ENCODE measurements around the gene TGFBR3. TPM values are rescaled to one million over a fixed set of nuclear protein-coding genes. Genes with fewer than 3 reads are reported as not detected.
"Not testable (repeated sequence)": the region's sequence is repeated elsewhere in the genome, so short reads cannot be mapped to it uniquely, and the experiment has no call there.

Gene TGFBR3
- total RNA-seq, 2 donors from 2014 or later, result 2.5 to 4.3 TPM

DNA sequence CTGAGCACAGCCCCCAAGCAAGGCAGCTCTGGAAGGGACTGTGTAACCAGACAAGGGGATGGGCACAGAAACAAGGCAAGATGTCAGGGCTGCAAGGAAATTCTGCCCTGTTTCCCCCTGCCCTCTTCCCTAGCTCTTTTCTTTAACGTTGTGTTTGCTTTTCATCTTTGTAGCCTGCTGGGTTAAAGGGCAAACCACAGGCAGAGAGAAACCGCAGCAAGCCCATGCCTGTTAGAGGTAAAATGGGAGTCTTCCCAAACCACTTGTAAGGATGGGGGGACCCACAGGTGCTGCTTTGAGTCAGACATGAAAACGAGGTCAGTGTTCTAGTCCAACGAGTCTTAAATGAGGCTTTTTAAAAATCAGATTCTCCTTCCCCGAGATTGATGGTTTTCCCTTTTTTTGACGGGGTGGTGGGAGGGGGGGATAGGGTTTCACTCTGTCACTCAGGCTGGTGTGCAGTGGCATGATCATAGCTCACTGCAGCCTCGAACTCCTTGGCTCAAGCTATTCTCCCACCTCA, 13.3 kb downstream of the TGFBR3 start:
- no peaks in the 10 kb centered on the region for H3K9me3 Mint-ChIP-seq
- ATAC-seq (replicated peaks), result peak; percentile 59

DNA sequence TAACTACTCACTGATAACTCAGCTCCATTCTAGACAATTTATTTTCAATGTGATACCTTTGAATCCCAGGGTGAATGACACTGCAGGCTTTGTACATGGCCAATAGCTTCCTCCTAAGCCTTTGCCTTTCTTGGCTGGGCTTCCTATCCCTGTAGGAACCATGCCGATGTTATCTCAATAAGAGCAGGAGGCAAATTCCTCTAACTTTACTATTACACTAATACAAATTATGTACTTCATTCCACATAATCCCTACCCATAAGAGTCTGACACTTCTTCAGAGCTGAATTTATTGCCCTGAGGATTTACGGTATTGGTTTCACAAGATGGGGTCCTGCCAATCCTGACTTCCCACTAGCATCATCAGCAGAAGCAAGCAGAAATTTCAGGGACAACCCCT, 14.0 kb downstream of the TGFBR3 start:
- peaks cover 33% of the 10 kb centered on the region for H3K4me1 Mint-ChIP-seq
- no peaks in the 10 kb centered on the region for H3K36me3 Mint-ChIP-seq (ENCODE audit: low read depth)
- H3K4me3 Mint-ChIP-seq, result peak overlapping the region; percentile 73
- H3K27ac Mint-ChIP-seq, result peak overlapping the region; percentile 73
- H3K27me3 Mint-ChIP-seq, result no peaks in the 10 kb centered on the region
- H3K9me3 Mint-ChIP-seq, result no peaks in the 10 kb centered on the region
- no peak for ATAC-seq (replicated peaks)

More for the DNA sequence above, 13.3 kb downstream of the TGFBR3 start:
- Mint-ChIP-seq H3K4me3 (peak overlapping the region; percentile 73), H3K4me1 (peaks cover 40% of the 10 kb centered on the region), H3K36me3 (ENCODE audit: low read depth) (no peaks in the 10 kb centered on the region), H3K27me3 (no peaks in the 10 kb centered on the region), H3K27ac (peak overlapping the region; percentile 73)

DNA sequence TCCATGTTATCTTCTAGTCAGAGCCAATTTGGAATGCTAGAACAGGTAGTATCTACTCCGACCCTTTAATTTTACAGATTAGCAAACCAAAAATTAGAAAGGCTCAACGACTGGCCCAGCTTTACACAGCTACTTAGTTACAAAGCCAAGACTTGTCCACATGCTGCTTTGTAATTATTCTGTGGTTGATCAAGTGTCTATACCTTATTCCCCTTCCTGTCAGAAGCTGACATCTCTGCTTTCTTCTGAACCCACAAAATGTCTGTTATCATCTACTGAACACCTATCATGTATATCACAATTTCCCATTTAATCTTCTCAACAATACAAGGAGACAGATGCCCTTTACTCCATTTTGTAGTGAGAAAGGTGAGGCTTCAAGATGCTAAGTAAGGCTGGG, 15.6 kb downstream of the TGFBR3 start:
- ATAC-seq (replicated peaks), result no peak
- Mint-ChIP-seq H3K4me1 (peaks cover 27% of the 10 kb centered on the region), H3K27ac (no peak overlapping the region), H3K4me3 (no peak overlapping the region), H3K9me3 (no peaks in the 10 kb centered on the region), H3K36me3 (ENCODE audit: low read depth) (no peaks in the 10 kb centered on the region), H3K27me3 (no peaks in the 10 kb centered on the region)

DNA sequence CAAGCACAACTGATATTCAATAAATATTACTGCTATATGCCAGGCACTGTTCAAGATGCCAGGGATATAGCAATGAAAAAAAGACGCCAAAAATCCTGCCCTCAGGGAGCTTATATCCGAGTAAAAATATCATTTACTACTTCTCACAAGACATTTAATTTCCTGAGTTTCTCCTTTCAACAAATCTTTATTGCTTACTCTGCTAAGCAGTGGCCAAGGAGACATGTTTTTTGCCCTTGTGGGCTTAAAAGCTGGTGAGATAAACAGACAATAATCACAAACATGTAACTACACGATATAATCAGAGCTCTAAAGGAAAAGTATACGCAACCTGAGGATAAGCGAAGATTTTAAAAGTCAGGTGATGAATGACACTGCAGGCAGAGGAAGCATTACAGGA, 19.5 kb downstream of the TGFBR3 start:
- no peaks in the 10 kb centered on the region for H3K9me3 Mint-ChIP-seq
- H3K36me3 Mint-ChIP-seq (ENCODE audit: low read depth), result no peaks in the 10 kb centered on the region
- no peak for ATAC-seq (replicated peaks)
- peaks cover 10% of the 10 kb centered on the region for H3K4me1 Mint-ChIP-seq
- H3K4me3 Mint-ChIP-seq, result no peak overlapping the region
- no peaks in the 10 kb centered on the region for H3K27me3 Mint-ChIP-seq
- H3K27ac Mint-ChIP-seq, result no peak overlapping the region

DNA sequence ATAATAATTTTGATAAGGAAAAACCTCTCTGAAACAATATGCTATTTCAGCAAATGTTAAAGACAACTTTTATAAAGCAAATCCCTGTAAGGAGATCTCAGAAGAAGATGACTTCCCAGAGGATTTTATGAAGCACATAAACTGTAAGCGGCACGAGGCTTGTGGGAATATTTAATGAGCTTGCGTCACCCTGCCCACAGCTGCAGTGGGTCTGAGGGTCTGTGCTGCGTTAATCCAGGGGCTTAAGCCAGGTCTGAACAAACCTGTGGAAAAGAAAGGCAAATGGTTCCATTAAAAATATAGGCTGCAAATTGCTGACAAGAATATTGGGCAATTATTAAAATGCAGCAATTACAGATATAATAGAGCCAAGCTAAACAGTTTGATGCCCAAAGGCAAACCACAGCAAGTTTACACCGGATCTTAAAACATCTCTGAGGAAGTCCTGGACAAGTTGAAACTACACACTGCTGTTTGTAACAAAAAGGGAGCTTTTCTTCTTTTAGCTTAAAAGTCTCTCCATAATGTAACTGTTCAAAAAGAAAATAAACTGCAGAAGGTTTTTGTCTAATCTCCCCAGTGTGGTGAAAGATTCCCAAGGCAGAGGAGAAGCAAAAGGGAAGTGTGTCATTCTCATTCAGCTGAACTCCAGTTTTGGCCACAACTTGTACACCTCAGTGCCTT, 21.8 kb downstream of the TGFBR3 start:
- H3K27me3 Mint-ChIP-seq, result no peaks in the 10 kb centered on the region
- peaks cover 5% of the 10 kb centered on the region for H3K4me1 Mint-ChIP-seq
- no peak for ATAC-seq (replicated peaks)
- no peak overlapping the region for H3K27ac Mint-ChIP-seq
- no peaks in the 10 kb centered on the region for H3K9me3 Mint-ChIP-seq
- peaks cover 20% of the 10 kb centered on the region for H3K36me3 Mint-ChIP-seq (ENCODE audit: low read depth)
- no peak overlapping the region for H3K4me3 Mint-ChIP-seq

DNA sequence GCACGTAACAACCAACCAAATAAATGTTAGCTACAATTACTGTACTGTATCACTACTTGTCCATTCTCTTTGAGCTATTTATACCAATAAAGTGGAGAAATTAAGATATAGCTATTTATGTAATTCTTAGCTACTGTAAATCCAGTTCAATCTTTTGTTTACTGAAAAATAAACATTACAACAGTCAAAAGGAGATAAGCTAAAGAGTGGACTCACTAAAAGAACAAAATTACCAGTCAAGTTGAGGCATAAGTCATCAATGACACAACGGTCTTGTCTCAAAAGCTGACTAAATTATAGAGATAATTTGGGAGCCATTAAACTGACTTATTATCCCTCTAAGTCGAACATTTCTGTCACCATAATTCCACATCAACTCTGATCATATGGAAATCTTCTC, 22.5 kb downstream of the TGFBR3 start:
- H3K36me3 Mint-ChIP-seq (ENCODE audit: low read depth), result peaks cover 24% of the 10 kb centered on the region
- H3K9me3 Mint-ChIP-seq, result no peaks in the 10 kb centered on the region
- peaks cover 5% of the 10 kb centered on the region for H3K4me1 Mint-ChIP-seq
- no peak overlapping the region for H3K4me3 Mint-ChIP-seq
- no peak overlapping the region for H3K27ac Mint-ChIP-seq
- H3K27me3 Mint-ChIP-seq, result no peaks in the 10 kb centered on the region
- ATAC-seq (replicated peaks), result no peak

DNA sequence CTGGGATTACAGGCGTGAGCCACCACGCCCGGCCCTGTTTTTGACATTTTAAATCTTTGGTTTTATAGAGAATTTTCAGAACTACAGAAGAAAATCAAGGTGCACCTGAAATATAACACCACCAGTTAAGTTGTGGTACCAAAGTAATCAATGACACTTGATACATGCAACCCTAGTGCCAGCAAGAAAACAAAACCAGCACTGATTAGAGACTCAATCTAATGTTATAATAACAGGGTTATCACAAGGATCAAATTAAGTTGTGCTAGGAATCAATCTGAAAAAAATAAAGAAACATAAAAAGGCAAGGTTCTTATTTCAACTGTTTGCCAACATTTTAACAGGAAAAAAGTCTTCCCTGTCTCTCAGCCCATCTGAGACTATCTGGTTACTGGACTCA, 23.8 kb downstream of the TGFBR3 start:
- H3K9me3 Mint-ChIP-seq, result no peaks in the 10 kb centered on the region
- H3K27me3 Mint-ChIP-seq, result no peaks in the 10 kb centered on the region
- H3K36me3 Mint-ChIP-seq (ENCODE audit: low read depth), result peaks cover 24% of the 10 kb centered on the region
- no peak for ATAC-seq (replicated peaks)
- no peak overlapping the region for H3K4me3 Mint-ChIP-seq
- H3K4me1 Mint-ChIP-seq, result peaks cover 5% of the 10 kb centered on the region
- H3K27ac Mint-ChIP-seq, result no peak overlapping the region

DNA sequence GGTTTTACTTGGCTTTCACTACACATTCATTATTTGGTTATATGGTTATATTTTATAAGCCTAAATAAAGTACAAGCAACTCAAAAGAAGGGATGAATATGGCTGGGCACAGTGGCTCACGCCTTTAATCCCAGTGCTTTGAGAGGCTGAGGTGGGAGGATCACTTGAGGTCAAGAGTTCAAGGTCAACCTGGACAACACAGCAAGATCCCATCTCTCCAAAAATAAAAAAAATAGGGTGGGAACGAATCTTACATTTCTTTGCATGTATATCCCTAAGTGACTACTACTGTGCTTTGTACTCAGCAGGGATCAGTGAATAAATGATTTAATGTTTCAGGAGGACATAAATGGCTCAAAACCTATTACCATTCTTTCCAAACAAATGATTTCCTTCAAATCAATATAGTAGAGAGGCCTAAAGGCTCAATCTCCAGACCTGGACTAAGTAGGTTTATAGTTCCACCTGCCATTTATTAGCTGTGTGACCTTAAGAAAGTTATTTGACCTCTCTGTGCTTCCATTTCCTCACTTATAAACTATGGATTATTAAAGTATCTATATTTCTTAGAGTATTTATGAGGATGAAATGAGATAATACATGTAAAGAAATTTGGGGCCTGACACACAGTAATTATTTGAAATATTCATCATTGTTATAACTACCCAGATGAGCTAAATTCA, 28.3 kb downstream of the TGFBR3 start:
- ATAC-seq (replicated peaks), result no peak
- H3K36me3 Mint-ChIP-seq (ENCODE audit: low read depth), result peaks cover 24% of the 10 kb centered on the region

DNA sequence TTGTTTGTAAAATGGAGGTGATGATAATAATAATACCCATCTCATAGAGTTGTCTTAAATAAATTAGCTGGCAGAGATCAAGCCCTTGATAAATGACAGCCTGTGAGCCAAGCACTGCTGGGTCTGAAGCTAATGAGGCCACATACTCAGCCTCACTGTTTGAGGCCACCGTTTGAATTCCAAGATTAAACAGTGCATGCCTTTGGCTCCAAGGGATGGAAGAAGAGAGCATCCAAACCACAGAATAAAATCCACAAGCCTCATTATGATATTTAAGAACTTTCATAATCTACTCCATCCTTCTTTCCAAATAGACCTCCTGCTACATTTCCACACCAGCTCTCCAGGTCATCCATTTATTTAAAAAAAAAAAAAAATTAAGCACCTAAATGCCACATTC, 29.0 kb downstream of the TGFBR3 start:
- Mint-ChIP-seq H3K4me1 (no peaks in the 10 kb centered on the region), H3K9me3 (no peaks in the 10 kb centered on the region), H3K4me3 (no peak overlapping the region), H3K27ac (no peak overlapping the region), H3K36me3 (ENCODE audit: low read depth) (peaks cover 24% of the 10 kb centered on the region), H3K27me3 (no peaks in the 10 kb centered on the region)
- no peak for ATAC-seq (replicated peaks)

More for the DNA sequence above, 28.3 kb downstream of the TGFBR3 start:
- H3K9me3 Mint-ChIP-seq, result no peaks in the 10 kb centered on the region
- no peaks in the 10 kb centered on the region for H3K27me3 Mint-ChIP-seq
- no peak overlapping the region for H3K27ac Mint-ChIP-seq
- H3K4me3 Mint-ChIP-seq, result no peak overlapping the region
- H3K4me1 Mint-ChIP-seq, result no peaks in the 10 kb centered on the region

DNA sequence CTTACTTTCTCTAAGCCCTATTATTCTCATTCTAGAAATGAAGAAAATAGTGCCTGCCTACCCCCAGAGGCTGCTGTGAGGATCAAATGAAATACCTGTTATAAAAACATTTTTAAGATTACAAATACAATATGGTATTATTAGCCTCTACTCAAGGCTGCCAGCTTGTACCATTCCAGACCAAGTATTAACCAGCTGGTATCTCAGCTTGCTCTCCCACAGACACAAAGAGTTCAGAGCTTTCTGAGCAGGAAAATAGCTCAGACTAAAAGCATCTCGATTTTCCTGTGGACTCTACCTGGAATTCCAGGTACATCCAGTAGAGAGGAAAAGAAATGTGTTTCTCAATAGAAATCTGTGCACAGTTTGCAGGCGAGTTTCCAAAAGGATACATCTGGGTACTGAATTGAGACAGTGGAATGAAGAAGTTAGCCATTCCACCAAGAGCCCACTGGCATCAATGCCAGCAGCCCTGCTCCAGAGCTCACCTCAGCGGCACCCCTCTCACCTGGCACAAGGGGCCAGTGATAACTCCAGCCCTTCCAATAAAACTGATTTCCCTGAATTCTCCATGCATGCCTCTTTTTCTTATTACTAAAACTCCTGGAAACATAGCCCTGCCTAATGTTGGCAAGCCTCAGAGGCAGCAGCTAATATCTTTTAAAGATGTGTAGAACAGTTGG, 31.0 kb downstream of the TGFBR3 start:
- Mint-ChIP-seq H3K27me3 (no peaks in the 10 kb centered on the region), H3K27ac (no peak overlapping the region), H3K9me3 (no peaks in the 10 kb centered on the region), H3K4me3 (no peak overlapping the region), H3K36me3 (ENCODE audit: low read depth) (peaks cover 12% of the 10 kb centered on the region), H3K4me1 (no peaks in the 10 kb centered on the region)
- ATAC-seq (replicated peaks), result no peak

DNA sequence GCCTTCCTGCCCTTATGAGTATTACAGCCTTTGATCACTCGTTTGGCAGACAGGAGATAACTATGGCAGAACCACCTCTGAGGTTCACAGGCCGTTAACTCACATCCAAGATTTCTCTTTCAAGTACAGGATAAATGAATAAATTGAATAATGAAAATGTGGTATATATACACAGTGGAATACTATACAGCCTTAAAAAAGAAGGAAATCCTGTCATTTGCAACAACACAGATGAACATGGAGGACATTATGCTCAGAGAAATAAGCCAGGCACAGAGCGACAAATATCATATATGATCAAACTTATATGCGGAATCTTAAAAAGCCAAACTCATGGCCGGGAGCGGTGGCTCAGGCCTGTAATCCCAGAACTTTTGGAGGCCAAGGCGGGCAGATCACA, 32.6 kb downstream of the TGFBR3 start:
- ATAC-seq (replicated peaks), result no peak
- Mint-ChIP-seq H3K4me1 (no peaks in the 10 kb centered on the region), H3K4me3 (no peak overlapping the region), H3K27ac (no peak overlapping the region), H3K36me3 (ENCODE audit: low read depth) (no peaks in the 10 kb centered on the region), H3K27me3 (no peaks in the 10 kb centered on the region), H3K9me3 (no peaks in the 10 kb centered on the region)

DNA sequence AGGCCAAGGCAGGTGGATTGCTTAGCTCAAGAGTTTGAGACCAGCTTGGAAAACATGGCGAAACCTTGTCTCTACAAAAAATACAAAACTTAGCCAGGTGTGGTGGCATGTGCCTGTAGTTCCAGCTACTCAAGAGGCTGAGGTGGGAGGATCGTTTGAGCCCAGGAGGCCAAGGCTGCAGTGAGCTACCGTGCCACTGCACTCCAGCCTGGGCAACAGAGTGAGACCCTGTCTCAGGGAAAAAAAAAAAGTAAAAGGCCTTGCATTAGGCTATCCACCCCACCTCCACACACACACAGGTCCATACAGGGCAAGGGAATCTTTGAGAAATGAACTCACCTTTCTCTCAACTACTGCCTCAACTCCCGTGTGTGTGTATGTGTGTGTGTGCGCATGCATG, 33.9 kb downstream of the TGFBR3 start:
- H3K9me3 Mint-ChIP-seq; H3K4me1 Mint-ChIP-seq; H3K27ac Mint-ChIP-seq; H3K36me3 Mint-ChIP-seq (ENCODE audit: low read depth); ATAC-seq (replicated peaks); H3K4me3 Mint-ChIP-seq; H3K27me3 Mint-ChIP-seq: not testable (repeated sequence)

DNA sequence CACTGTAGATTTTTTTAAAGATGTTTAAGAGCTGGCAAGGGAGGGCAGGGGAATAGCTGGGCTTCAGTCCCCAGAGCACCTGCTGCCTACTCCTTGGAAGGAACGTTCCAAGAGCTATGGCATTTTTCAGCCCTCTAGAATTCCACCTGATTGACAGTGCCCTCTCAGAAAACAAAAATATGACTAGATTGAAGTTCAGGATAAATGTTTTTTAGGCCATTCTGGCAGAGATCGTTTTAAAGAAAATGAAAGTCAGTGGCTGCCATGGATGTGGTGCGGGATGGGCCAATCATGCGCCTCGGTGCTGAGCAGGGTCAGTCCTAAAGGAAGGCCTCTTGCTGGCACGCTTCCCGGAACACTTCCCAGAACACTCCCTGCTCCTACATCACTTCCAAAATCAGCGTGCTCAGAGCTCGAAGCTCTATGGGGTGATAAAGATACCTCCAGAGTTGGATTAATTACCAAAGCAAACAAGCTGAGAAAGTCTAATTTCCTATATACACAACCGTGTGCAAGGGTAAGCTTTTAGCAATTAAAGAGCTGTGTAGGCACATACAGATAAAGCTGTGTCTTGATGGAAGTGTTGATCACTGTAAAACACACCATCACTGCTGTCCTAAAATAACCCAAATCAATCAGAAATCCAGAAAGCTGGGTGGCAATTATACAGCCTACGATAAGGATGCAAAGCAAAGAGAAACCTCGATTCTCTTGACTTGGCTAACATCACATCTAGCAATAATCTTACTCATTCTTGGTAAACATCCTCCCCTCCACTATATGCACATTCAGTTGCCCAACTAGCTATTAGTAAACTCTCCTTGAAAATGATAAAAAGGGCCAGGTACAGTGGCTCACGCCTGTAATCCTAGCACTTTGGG, 34.6 kb downstream of the TGFBR3 start:
- Mint-ChIP-seq H3K36me3 (ENCODE audit: low read depth) (no peaks in the 10 kb centered on the region), H3K27me3 (no peaks in the 10 kb centered on the region), H3K4me1 (no peaks in the 10 kb centered on the region), H3K4me3 (no peak overlapping the region), H3K27ac (no peak overlapping the region), H3K9me3 (no peaks in the 10 kb centered on the region)
- no peak for ATAC-seq (replicated peaks)

DNA sequence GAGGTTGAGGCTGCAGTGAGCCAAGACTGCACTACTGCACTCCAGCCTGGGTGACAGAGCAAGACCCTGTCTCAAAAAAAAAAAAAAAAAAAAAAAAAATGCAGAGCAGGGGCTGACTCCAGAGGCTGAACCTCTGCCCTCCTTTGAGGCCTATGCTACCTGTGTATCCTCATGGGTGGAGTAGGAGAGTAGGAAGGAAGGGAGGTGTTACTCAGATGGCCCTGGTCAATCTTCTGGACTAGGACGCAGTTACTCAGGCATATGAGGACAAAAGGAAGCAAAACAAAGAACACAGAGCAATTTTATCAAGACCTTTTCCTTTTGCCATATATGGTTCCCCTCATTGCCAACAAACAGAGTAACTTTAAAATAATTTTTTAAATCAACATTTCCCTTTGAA, 35.2 kb downstream of the TGFBR3 start:
- no peak for ATAC-seq (replicated peaks)
- H3K27me3 Mint-ChIP-seq, result no peaks in the 10 kb centered on the region
- no peaks in the 10 kb centered on the region for H3K36me3 Mint-ChIP-seq (ENCODE audit: low read depth)

More for the DNA sequence above, 35.2 kb downstream of the TGFBR3 start:
- Mint-ChIP-seq H3K4me3 (no peak overlapping the region), H3K9me3 (no peaks in the 10 kb centered on the region), H3K4me1 (no peaks in the 10 kb centered on the region), H3K27ac (no peak overlapping the region)
